Endothelial cell of umbilical vein (primary cell): Measurements from ENCODE around the gene ADIG.

Experiments
- MYC ChIP-seq: IDR thresholded peaks from one replicate; pipeline ENCODE4 v1.6.1; 2011; ENCODE audit warnings: mild to moderate bottlenecking, low read depth, low read length
- POLR2A ChIP-seq: IDR thresholded peaks from 2 replicates; pipeline ENCODE4 v1.6.1; 2012; ENCODE audit warnings: low read depth, mild to moderate bottlenecking, control low read depth, low read length
- POLR2AphosphoS5 ChIP-seq: IDR thresholded peaks from 2 replicates; pipeline ENCODE4 v1.6.1; 2012; ENCODE audit warnings: low read depth, mild to moderate bottlenecking, control low read depth, low read length, moderate library complexity; ENCODE audit not compliant: insufficient read depth
- TF ChIP-seq, protein P1 (sequence below), 2 donors: IDR thresholded peaks; 1 replicate in 1 of 2; 2 replicates in 1 of 2; pipeline ENCODE4 v1.5.1; 2011; ENCODE audit warnings: low read length in 2 of 2, mild to moderate bottlenecking in 2 of 2, moderate library complexity in 2 of 2, control low read depth in 1 of 2, inconsistent platforms in 1 of 2, low read depth in 1 of 2; ENCODE audit not compliant: insufficient read depth in 1 of 2; ENCODE audit errors: extremely low read depth in 1 of 2

DNA sequence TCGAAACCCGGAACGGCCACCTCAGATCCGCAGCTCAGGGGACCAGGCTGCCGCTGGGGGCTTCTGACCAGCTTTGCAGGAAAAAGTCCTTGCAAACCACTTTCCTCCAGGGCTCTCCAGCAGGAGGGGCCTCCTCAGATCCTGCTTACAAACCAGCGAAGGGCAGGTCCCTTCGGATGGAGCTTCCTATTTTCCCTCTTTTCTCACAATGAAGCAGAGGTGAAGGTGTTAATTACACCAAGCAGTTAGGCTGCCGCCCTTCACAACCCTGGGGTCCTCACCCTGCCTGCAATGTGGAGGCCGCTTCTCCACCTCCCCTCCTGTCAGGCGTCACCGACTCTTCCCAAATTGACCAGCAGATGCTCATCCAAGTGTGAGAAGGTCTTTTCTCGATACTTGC, 26.4 kb downstream of the ADIG start:
- TF ChIP-seq POLR2A = no peak
- TF ChIP-seq MYC = no peak
- TF ChIP-seq, protein P1, sequence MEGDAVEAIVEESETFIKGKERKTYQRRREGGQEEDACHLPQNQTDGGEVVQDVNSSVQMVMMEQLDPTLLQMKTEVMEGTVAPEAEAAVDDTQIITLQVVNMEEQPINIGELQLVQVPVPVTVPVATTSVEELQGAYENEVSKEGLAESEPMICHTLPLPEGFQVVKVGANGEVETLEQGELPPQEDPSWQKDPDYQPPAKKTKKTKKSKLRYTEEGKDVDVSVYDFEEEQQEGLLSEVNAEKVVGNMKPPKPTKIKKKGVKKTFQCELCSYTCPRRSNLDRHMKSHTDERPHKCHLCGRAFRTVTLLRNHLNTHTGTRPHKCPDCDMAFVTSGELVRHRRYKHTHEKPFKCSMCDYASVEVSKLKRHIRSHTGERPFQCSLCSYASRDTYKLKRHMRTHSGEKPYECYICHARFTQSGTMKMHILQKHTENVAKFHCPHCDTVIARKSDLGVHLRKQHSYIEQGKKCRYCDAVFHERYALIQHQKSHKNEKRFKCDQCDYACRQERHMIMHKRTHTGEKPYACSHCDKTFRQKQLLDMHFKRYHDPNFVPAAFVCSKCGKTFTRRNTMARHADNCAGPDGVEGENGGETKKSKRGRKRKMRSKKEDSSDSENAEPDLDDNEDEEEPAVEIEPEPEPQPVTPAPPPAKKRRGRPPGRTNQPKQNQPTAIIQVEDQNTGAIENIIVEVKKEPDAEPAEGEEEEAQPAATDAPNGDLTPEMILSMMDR (IDR thresholded peaks at IDR 0.05; ENCODE audit: extremely low read depth in 1 of 2, insufficient read depth in 1 of 2, low read depth in 1 of 2, low read length in 2 of 2) = no peak
- no peak for TF ChIP-seq POLR2AphosphoS5
